HEK293 (cell line): ENCODE results near the gene TRMT61A.
A peak's percentile ranks its signal among the peaks of the same experiment; 100 is the strongest.

Experiments used
- CTCF ChIA-PET: fragments of 350-600 bp; formaldehyde crosslinking; extraction: SDS; loops from one replicate; lab custom pipeline; 2021; ENCODE audit warnings: antibody characterized with exemption; lab: Yijun Ruan, JAX
- POLR2A ChIA-PET: fragments of 300-600 bp; formaldehyde crosslinking; extraction: SDS; loops from one replicate; lab custom pipeline; 2020; ENCODE audit warnings: antibody characterized with exemption, inconsistent platforms; lab: Yijun Ruan, JAX
- H3K27ac ChIP-seq: fragments of 200-500 bp; sonication (Bioruptor generic); 2 replicates; pipeline ENCODE4 v1.5.1; 2014; ENCODE audit warnings: low read depth, low read length, control low read depth, inconsistent platforms; ENCODE audit errors: extremely low read depth
- H3K36me3 ChIP-seq, 2 experiments: fragments of 200-500 bp in 1 of 2; sonication (Bioruptor generic) in 1 of 2; 1 replicate in 1 of 2; 2 replicates in 1 of 2; pipeline ENCODE4 v1.5.1; 2014 to 2017; ENCODE audit warnings: inconsistent platforms in 2 of 2, low read length in 2 of 2; ENCODE audit not compliant: control insufficient read depth in 2 of 2, insufficient read depth in 1 of 2
- H3K4me1 ChIP-seq: fragments of 200-500 bp; sonication (Bioruptor generic); 2 replicates; pipeline ENCODE4 v1.5.1; 2014; ENCODE audit warnings: mild to moderate bottlenecking, low read length, inconsistent platforms; ENCODE audit not compliant: control insufficient read depth, insufficient read depth
- H3K4me3 ChIP-seq: 2 replicates; pipeline ENCODE4 v1.5.1; 2011; ENCODE audit warnings: low read depth, mild to moderate bottlenecking, control low read depth, low read length, moderate library complexity
- H3K9me3 ChIP-seq: fragments of 200-500 bp; sonication (Bioruptor generic); 2 replicates; pipeline ENCODE4 v1.5.1; 2014; ENCODE audit warnings: low read depth, low read length, inconsistent platforms; ENCODE audit not compliant: control insufficient read depth, insufficient read depth
- EGR2 ChIP-seq: fragments of 450-650 bp; formaldehyde crosslinking; IDR thresholded peaks from 2 replicates; pipeline ENCODE4 v1.5.1; 2016; ENCODE audit warnings: low read depth, missing biosample characterization, missing genetic modification characterization
- GFI1B ChIP-seq: fragments of 450-650 bp; formaldehyde crosslinking; IDR thresholded peaks from 2 replicates; pipeline ENCODE4 v1.5.1; 2016; ENCODE audit warnings: missing biosample characterization, missing genetic modification characterization
- GLIS1 ChIP-seq: fragments of 450-650 bp; formaldehyde crosslinking; IDR thresholded peaks from 2 replicates; pipeline ENCODE4 v1.5.1; 2016; ENCODE audit warnings: missing biosample characterization, missing genetic modification characterization
- IKZF3 ChIP-seq: fragments of 450-650 bp; IDR thresholded peaks from 2 replicates; pipeline ENCODE4 v1.5.0; 2018; ENCODE audit warnings: missing biosample characterization, mild to moderate bottlenecking, missing genetic modification characterization, moderate library complexity
- KLF9 ChIP-seq: fragments of 450-650 bp; formaldehyde crosslinking; IDR thresholded peaks from 2 replicates; pipeline ENCODE4 v1.5.1; 2016; ENCODE audit warnings: missing biosample characterization, missing genetic modification characterization, low read depth
- OVOL3 ChIP-seq: fragments of 450-650 bp; formaldehyde crosslinking; IDR thresholded peaks from 2 replicates; pipeline ENCODE4 v1.5.1; 2016; ENCODE audit warnings: missing biosample characterization, missing genetic modification characterization
- SP3 ChIP-seq: fragments of 450-650 bp; formaldehyde crosslinking; IDR thresholded peaks from 2 replicates; pipeline ENCODE4 v1.5.1; 2016; ENCODE audit warnings: missing biosample characterization, missing genetic modification characterization
- SP7 ChIP-seq: fragments of 450-650 bp; formaldehyde crosslinking; IDR thresholded peaks from 2 replicates; pipeline ENCODE4 v1.5.1; 2016; ENCODE audit warnings: missing biosample characterization, missing genetic modification characterization
- YY1 ChIP-seq: fragments of 450-650 bp; formaldehyde crosslinking; IDR thresholded peaks from 2 replicates; pipeline ENCODE4 v1.5.1; 2018; ENCODE audit warnings: missing biosample characterization, missing genetic modification characterization
- ZFP41 ChIP-seq: fragments of 450-650 bp; formaldehyde crosslinking; IDR thresholded peaks from 2 replicates; pipeline ENCODE4 v1.5.1; 2016; ENCODE audit warnings: missing biosample characterization, missing genetic modification characterization, borderline replicate concordance
- ZNF248 ChIP-seq: fragments of 450-650 bp; formaldehyde crosslinking; IDR thresholded peaks from 2 replicates; pipeline ENCODE4 v1.5.1; 2017; ENCODE audit warnings: missing biosample characterization, missing genetic modification characterization
- ZNF311 ChIP-seq: fragments of 450-650 bp; formaldehyde crosslinking; IDR thresholded peaks from 2 replicates; pipeline ENCODE4 v1.5.1; 2017; ENCODE audit warnings: missing biosample characterization, missing genetic modification characterization, borderline replicate concordance
- ZNF350 ChIP-seq: fragments of 450-650 bp; formaldehyde crosslinking; IDR thresholded peaks from 2 replicates; pipeline ENCODE4 v1.5.0; 2017; ENCODE audit warnings: missing biosample characterization, mild to moderate bottlenecking, missing genetic modification characterization
- ZNF48 ChIP-seq: fragments of 450-650 bp; formaldehyde crosslinking; IDR thresholded peaks from 2 replicates; pipeline ENCODE4 v1.5.1; 2016; ENCODE audit warnings: missing biosample characterization, missing genetic modification characterization
- ZNF514 ChIP-seq: fragments of 450-650 bp; formaldehyde crosslinking; IDR thresholded peaks from 2 replicates; pipeline ENCODE4 v1.5.1; 2016; ENCODE audit warnings: missing biosample characterization, missing genetic modification characterization
- ZNF544 ChIP-seq: fragments of 450-650 bp; formaldehyde crosslinking; IDR thresholded peaks from 2 replicates; pipeline ENCODE4 v1.5.0; 2017; ENCODE audit warnings: missing biosample characterization, missing genetic modification characterization
- ZNF548 ChIP-seq: fragments of 450-650 bp; formaldehyde crosslinking; IDR thresholded peaks from 2 replicates; pipeline ENCODE4 v1.5.1; 2016; ENCODE audit warnings: missing biosample characterization, missing genetic modification characterization
- ZNF670 ChIP-seq: fragments of 450-650 bp; formaldehyde crosslinking; IDR thresholded peaks from 2 replicates; pipeline ENCODE4 v1.5.1; 2016; ENCODE audit warnings: missing biosample characterization, missing genetic modification characterization, low read depth
- ZNF707 ChIP-seq: fragments of 450-650 bp; formaldehyde crosslinking; IDR thresholded peaks from 2 replicates; pipeline ENCODE4 v1.5.1; 2016; ENCODE audit warnings: missing biosample characterization, missing genetic modification characterization
- ZNF768 ChIP-seq: fragments of 450-650 bp; formaldehyde crosslinking; IDR thresholded peaks from 2 replicates; pipeline ENCODE4 v1.5.1; 2018; ENCODE audit warnings: missing biosample characterization, mild to moderate bottlenecking, missing genetic modification characterization
- ZNF785 ChIP-seq: fragments of 450-650 bp; formaldehyde crosslinking; IDR thresholded peaks from 2 replicates; pipeline ENCODE4 v1.5.1; 2016; ENCODE audit warnings: missing biosample characterization, missing genetic modification characterization
- ZNF843 ChIP-seq: fragments of 450-650 bp; formaldehyde crosslinking; IDR thresholded peaks from 2 replicates; pipeline ENCODE4 v1.5.1; 2016; ENCODE audit warnings: missing biosample characterization, missing genetic modification characterization
- TF ChIP-seq, protein P1 (sequence below): fragments of 450-650 bp; formaldehyde crosslinking; IDR thresholded peaks from 2 replicates; pipeline ENCODE4 v1.5.1; 2016; ENCODE audit warnings: missing biosample characterization, missing genetic modification characterization

Gene TRMT61A

DNA sequence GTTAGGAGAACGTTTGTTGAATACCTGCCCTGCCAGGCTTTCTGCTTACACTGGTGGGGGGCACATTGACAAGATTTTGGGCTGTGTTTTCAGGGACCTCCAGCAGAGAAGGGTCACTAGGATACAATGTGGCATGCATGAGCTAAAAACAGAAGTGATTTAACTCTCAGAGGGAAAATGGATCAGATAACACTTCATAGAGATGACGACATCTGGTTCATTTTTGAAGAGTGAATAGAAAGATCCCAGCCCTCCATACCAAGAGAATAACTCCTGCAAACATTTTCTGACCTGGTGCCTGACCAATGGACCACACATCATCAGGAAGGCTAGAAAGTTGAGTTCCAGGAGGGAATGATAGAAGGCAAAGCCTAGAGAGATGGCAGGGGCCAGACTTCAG is 40.0 kb upstream of the TRMT61A start:
- H3K27ac ChIP-seq = no peak overlapping the region
- peaks cover 35 to 56% of the 10 kb centered on the region in 2 experiments for H3K36me3 ChIP-seq
- 0 out of 2 replicates have a peak, but pooled peaks have one; percentile 10 for TF ChIP-seq GLIS1 (tag by site-specific recombination)
- no peak for TF ChIP-seq SP7 (tag by site-specific recombination)
- TF ChIP-seq ZNF350 (tag by site-specific recombination) = no peak
- no peak for TF ChIP-seq ZNF768
- H3K9me3 ChIP-seq = no peaks in the 10 kb centered on the region
- H3K4me3 ChIP-seq = no peak overlapping the region
- CTCF ChIA-PET = interaction anchor here (1.2 to 1.7 kb wide), 2 partner anchors 11 to 29 kb away, joined by 4 to 8 read pairs; no protein-coding TSS in a partner anchor
- H3K4me1 ChIP-seq = no peaks in the 10 kb centered on the region
- POLR2A ChIA-PET = interaction anchor here (1.0 kb wide), 1 partner anchor 40 kb away, joined by 3 read pairs; the partner anchor contains the start of gene TRMT61A

DNA sequence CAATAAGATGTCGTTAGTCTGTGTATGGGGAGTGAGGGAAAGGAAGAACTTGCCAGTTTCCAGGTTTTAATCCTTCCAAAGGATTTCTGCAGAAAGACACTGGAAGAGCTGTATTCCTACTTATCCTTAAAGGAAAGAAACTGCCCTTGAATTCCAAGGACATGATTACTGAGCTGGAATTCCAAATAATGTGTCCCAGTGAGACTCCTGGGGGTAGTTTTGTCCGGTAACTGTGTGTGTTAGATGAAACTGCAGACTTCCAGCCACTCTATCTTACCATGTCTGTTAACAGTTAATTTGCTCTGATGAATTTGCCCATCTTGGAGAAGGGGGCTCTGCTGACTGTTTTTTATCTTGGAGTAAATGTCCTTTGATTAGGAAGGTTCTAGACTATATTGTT is 39.4 kb upstream of the TRMT61A start:
- ChIA-PET CTCF (interaction anchor here (1.1 to 1.7 kb wide), 3 partner anchors 10 to 30 kb away, joined by 3 to 8 read pairs (median 4); no protein-coding TSS in a partner anchor), POLR2A (interaction anchor here (1.0 kb wide), 1 partner anchor 39 kb away, joined by 3 read pairs; the partner anchor contains the start of gene TRMT61A)
- no peak for TF ChIP-seq SP3 (tag by site-specific recombination)
- TF ChIP-seq, protein P1, sequence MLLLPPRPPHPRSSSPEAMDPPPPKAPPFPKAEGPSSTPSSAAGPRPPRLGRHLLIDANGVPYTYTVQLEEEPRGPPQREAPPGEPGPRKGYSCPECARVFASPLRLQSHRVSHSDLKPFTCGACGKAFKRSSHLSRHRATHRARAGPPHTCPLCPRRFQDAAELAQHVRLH (tag by site-specific recombination) = no peak
- TF ChIP-seq ZNF48 (tag by site-specific recombination) = no peak
- no peak for TF ChIP-seq KLF9 (tag by site-specific recombination)
- TF ChIP-seq IKZF3 (tag by site-specific recombination) = no peak
- no peak for TF ChIP-seq OVOL3 (tag by site-specific recombination)
- no peak for TF ChIP-seq ZNF548
- TF ChIP-seq ZNF544 = no peak
- TF ChIP-seq YY1 = no peak
- TF ChIP-seq ZNF248 (tag by site-specific recombination) = no peak
- TF ChIP-seq EGR2 (tag by site-specific recombination) = no peak
- no peak for TF ChIP-seq ZNF670 (tag by site-specific recombination)
- TF ChIP-seq ZNF311 (tag by site-specific recombination) = no peak
- no peak for TF ChIP-seq GFI1B
- no peak for TF ChIP-seq ZNF707
- TF ChIP-seq ZNF843 (tag by site-specific recombination) = no peak
- no peak for TF ChIP-seq ZNF514 (tag by site-specific recombination)
- Histone ChIP-seq H3K4me1 (no peaks in the 10 kb centered on the region), H3K27ac (no peak overlapping the region), H3K4me3 (no peak overlapping the region), H3K9me3 (no peaks in the 10 kb centered on the region), H3K36me3 (peaks cover 40 to 58% of the 10 kb centered on the region in 2 experiments)

DNA sequence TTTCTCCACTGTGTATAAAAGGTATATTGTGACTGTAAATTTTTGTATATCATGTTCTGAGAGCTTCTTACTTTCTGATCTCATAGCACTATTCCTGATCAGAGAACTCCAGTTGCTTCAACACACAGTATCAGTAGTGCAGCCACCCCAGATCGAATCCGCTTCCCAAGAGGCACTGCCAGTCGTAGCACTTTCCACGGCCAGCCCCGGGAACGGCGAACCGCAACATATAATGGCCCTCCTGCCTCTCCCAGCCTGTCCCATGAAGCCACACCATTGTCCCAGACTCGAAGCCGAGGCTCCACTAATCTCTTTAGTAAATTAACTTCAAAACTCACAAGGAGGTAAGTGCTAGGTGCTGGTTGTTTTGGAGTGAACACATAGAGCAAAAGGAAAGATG is 37.3 kb upstream of the TRMT61A start:
- Histone ChIP-seq H3K4me1 (no peaks in the 10 kb centered on the region), H3K4me3 (no peak overlapping the region), H3K36me3 (peaks cover 42 to 68% of the 10 kb centered on the region in 2 experiments), H3K27ac (no peak overlapping the region), H3K9me3 (no peaks in the 10 kb centered on the region)
- ChIA-PET POLR2A (no interaction called here), CTCF (interaction anchor here (0.6 to 1.7 kb wide), 3 partner anchors 10 to 65 kb away, joined by 3 to 10 read pairs (median 3); no protein-coding TSS in a partner anchor)
- TF ChIP-seq ZFP41 (no peak), ZNF785 (tag by site-specific recombination) (no peak)
